HG03066 (cell line): Measurements from ENCODE around the gene CGREF1.
"Not testable (repeated sequence)": the region's sequence is repeated elsewhere in the genome, so short reads cannot be mapped to it uniquely, and the experiment has no call there.

ENCODE experiments used
- ATAC-seq: cut with Tn5 transposase; IDR thresholded peaks from one replicate; pipeline ENCODE4 v1.9.1; 2021; ENCODE audit warnings: low read depth; ENCODE audit not compliant: unreplicated experiment

Gene CGREF1

DNA sequence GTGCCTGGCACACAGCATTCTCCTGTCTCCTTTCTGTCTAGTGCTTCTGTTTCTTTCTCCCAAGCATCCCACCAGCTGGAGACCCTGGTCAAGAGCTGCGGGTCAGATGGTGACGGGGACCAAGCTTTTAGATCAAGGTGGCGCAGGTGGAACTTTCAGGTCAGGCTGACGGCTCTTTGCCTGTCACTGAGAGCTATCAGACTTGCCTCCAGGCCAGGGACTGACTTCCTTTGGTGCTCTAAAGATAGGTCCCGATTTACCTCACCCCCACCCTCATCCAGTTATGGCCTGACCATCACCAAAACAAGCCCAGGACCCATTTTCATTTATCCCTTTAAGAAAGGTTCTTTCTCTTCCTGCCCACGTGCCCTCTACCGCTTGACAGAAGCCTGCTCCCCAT is 41.7 kb downstream of the CGREF1 start:
- no peak for ATAC-seq

DNA sequence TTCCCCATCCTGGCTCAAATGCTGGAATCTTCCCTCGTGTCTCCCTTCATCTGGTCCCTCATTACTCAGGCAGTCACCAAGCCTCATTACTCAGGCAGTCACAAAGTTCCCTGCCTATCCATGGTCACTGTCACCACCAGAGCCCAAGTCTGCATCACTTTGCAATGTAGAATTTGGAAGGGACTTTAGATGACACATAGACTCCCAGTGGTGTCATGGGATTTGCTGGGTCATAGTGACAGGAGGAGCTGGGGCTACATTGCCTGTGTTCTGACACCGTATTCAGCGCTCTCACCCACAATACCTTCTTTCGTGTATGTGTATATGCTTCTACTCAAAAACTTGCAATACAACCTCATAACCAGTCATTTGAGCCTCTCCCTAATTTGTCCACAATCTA is 42.6 kb downstream of the CGREF1 start:
- ATAC-seq = no peak

DNA sequence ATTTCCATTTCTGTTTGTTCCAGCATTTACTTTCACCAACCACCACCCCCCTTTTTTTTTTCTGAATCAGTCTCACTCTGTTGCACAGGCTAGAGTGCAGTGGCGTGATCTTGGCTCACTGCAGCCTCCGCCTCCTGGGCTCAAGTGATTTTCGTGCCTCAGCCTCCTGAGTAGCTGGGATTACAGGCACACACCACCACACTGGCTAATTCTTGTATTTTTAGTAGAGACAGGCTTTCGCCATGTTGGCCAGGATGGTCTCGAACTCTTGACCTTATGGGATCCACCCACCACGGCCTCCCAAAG is 43.4 kb downstream of the CGREF1 start:
- not testable (repeated sequence) for ATAC-seq

DNA sequence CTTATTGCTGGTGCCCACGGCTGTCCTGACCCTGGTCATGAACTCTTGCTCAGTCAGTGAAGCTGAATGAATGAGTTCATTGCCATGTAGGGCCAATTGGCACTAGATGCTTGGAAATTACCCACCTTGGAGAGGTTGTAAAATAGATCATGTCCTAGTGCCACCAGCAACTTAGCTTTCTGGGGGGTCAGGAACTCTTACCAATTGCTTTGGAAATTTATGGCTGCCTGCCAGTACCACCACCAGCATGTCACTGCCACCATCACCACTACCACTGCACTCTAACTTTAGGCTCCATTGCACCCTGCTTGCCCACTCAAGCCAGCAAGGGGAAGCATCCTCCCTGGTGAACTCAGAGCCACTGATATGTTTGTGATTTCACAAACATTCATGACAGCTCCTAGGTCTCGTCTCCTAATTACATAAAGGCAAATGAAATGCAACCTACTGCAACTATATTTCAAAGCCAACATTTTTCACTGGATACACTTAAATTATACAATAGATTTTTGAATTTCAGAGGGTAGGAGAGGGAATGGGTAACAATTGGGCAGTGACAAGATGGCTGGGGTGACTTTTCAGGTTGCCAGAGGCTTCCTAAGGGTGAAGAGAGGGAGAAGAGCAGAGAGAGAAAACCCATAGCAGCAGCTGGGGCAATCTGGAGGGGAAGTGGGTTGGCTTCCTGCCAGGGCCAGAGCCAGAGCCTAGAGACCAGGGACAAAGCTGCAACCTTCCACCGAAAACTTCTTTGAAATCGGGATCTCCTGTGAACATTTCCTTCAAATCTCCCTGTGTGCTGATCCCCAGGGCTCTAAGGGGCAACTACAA is 44.0 kb downstream of the CGREF1 start:
- no peak for ATAC-seq

DNA sequence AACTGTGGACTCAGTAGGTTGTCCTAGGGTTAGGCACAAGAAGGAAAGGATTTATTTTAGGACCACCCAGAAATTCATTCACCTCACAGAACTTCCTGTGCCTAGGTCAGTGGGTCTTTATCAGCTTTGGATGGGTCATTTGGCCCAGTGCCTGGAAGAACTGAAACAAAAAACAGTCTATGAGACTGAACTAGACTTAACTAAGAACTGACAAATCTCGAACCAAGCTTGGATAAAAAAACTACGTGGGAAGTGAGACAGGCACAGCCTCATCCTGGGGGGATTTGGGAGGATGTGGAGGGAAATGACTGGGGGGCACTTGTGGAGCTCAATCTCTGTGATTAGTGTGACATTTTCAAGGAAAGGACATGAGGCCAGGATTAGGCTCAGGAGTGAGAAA is 45.1 kb downstream of the CGREF1 start:
- ATAC-seq = no peak

DNA sequence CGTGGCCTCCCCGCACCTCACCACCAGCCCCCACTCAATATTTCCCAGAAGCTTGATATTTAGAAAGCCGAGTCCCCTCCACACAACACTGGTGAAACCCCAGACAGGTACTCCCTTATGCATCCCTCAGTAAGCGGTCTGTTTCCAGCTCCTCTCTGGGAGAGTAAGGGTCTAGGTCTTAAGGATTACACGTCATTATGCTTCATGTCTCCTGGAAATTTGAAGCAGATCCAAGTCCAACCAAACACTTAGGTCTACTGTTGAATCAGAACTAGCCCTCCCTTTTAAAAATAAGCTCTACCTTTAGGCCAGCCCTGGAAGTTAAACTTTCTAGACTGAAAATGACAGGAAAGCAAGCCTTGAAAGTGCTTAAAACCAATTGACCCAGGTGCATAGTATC is 46.0 kb downstream of the CGREF1 start:
- no peak for ATAC-seq

DNA sequence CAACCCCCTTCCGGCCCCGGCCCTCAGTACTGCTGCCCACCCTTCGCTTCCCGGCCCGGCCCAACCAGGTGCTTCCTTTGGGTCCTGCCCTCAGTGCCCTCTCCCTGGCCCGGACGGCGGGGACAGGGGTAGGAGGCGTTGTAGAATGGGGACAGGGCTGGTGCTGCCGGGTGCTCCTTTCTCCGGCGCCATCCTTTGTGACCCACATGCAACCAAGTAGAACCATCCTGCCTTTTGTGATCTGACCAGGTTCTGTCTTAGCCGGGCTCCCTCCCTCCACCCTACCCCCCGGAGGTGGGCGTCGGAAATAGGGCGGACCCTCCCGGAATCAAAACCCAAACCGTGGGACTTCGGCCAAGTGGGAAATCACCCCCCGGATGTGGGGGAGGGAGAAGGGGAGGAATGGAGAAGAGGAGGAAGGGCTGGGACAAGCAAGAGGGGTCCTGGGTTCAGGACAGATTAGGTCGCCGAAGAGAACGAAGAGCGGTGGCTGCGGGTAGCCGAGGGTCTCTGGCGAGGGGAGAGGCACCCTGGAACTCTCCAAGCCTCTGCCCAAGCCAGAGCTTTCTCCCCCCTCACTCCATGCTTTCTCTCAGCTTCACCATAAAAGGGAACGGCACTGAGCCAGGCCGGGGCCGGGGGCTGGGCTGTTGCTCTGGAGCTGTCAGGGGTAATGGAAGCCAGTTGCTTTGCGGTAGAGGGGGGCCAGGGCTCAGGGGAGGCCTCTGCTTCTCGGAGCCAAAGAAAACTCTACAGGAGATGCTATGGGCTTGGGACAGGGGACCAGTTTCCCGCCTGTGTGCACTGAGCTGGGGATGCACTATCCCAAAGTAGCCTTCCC is 46.7 kb downstream of the CGREF1 start:
- ATAC-seq = peak; percentile 31

DNA sequence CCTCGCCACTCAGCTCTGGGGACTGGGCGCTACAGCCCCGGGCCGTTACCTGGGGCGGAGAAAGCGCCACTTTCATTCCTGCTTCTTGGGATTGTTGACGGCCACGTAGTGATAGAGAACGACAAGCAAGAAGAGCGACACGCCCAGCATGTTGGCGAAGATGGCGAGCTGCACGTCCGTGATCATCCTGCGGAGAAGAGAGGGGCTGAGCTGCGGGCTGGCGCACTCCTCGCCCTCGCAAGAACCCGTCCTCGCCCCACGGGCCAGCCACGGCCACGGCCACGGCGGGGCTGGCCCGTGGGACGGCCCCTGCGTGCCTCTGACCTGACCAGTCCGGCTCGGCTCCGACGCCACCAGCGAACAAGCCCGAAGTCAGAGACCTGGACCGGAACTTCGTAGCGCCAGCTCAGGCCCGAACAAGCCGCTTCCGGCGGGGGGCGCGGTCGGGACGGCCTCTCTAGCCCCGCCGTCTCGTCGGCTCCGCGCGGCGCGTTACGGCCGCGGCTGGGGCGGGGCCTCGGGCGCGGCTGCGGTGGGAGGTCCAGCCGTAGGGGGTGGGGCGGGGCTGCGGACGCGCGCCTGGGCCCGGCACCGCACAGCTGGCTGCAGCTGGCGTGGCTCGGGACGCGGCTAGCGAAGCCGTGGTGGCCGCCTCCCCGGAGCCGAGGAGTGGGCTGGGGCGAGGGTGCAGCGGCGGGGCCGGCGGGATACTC is 47.5 kb downstream of the CGREF1 start, which contains the start of gene OST4:
Gene OST4, minus strand, starts transcription at position 378 of the 713 bp plus-strand sequence.
- peak; percentile 75 for ATAC-seq

DNA sequence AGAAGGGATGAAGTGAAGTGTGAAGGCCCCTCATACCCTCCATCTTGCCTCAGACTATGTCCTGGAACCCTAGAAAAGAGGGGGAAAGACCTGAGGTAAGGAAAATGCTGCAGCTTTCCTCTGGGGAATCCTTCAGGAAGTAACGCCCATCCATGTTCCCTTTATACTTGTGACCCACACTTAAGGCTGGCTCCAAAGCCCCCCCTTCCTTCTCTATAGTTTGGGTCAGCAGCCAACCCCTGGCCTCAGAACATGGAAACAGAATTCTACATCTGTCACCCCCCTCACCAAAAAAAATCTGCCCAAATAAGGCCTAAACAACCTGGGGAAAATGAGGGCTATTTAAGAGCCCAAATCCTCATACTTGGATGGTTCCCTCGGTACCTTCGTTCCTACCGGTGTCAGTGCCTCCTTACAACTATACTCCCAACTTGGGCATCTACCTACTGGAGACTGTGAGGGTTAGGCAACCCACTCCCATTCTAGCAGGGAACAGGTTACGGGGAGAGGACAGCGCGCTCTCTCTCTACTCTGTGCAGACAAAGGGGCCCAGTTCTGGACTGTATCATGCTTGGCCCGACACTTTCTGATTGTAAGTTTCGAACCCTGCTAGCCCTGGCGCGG is 48.2 kb downstream of the CGREF1 start:
- ATAC-seq = no peak

DNA sequence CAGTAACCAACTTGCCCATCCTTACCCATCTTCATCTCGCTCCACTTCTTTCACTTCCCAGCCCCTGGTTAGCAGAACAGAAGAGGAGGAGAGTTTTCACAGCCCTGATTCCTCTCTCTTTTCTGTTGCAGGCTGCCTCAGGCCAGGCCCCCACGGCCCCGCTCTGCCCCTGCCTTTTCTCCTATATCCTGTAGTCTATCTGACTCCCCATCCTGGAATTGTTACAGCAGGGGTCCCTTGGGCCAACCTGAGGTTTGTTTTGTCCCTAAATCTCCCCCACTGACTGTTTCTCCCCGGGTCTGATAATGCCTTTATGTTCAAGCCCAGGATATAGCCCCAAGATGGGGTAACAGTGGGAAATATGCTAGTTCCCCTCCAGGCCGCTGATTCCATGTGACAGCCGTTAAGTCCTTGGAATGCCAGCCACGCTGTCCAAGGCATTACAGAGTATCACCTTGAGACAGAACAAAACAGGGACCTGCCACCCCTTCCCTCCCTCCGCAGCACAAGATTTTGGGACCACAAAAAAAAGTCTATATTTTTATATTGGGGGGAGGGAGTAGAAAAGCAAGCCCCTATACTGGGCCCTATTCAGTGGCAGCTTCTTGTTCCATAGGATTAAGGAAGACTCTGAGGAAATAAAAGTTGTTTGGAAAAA is 48.8 kb downstream of the CGREF1 start:
- ATAC-seq = no peak

DNA sequence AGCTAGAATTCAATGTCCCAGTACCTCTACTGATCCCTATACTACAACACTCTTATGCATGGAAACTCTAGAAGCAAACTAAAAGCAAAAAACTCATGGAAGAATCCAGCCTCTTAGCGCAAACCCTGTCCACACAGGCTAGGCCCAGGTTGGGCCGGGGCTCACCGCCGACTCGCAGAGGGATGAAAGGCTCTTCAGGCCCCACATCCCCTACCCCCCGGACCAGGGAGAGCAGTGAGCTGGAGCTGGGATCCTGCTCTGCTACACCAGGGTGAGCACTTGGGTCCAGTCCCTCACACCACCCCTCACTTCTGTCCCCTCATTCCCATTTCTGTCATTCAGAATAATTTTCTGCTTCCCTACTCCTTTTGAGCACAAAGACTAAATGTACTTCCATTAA is 49.5 kb downstream of the CGREF1 start:
- no peak for ATAC-seq

DNA sequence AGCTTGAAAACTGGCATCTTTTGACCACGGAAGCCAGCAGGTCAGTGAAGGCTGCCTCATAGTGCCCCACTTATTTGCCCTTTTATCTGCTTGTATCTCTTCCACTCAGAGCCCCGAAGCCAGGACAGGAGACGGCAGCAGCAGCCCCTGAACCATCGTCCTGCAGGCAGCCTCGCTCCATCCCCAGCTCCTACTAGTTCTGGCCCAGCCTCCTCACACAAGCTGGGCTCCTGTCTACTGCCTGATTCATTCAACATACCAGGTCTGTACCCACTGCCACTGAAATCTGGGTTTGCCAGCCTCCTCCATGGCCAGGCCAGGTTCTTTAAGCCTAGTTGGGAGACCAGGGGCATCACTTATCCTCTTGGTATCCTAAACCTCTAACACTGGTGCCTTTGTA is 51.5 kb downstream of the CGREF1 start:
- ATAC-seq = no peak

DNA sequence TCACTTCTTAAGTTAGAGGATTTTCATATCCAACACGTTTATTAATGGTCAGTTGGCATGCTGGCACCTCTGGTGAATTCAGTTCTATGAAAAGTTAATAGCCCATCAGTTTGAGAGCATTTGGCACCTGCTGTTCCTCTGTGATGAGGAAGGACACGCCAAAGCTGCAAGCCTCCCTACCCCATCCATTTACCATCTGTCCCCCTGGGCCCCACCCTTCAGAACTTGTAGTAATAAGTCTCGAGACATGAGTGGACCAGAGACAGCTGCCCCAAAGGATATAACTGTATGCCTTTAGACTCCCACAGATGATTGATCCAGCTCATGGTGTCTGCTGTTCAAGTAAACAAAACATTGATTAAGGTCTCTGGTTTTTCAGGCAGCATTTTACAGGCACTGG is 53.8 kb downstream of the CGREF1 start:
- ATAC-seq = no peak

DNA sequence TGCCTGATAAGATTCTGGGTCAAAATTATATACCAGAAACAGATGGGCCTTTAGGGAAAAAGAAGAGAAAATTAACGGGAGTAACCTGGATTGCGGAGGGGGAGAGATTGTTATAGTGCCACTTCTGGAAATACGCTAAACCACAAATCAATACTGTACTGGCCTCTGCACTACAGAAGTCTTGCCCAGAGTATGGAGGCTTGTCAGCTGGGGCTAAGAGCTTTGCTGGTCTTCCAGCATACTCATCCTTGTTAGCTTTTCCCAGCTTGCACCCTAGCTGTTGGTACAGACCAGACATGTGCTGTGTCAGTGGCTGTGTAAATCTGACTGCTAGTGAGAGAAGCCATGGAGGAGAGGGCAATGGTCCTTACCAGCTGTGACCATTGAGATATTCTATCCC is 58.6 kb downstream of the CGREF1 start:
- ATAC-seq = no peak

DNA sequence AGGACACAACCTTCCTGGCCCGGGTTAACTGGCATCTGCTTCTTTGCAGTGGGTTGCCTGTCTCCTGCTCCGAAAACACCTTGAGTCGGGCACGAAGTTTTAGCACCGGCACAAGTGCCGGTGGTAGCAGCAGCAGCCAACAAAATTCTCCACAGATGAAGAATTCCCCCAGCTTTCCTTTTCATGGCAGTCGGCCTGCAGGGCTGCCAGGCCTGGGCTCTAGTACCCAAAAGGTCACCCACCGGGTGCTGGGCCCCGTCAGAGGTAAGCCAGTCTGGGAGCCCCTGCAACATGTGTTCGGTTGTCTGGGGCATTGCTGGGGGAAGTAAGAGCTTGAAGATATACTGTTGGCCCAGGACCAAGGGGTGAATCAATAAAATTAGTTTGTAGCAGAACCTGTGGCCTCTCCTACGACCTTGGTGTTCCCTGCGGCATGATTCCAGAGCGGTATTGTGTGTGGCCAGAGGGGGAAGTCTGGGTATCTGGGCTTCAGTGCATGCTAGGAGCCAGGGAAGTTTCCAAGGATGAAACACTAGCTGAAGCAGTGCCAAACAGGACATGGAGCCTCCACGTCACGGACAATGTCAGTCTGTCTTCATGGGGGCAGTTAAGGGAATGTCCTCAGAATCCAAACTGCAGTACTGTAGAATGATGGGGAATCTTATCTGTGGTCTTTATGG is 59.6 kb downstream of the CGREF1 start:
- no peak for ATAC-seq

DNA sequence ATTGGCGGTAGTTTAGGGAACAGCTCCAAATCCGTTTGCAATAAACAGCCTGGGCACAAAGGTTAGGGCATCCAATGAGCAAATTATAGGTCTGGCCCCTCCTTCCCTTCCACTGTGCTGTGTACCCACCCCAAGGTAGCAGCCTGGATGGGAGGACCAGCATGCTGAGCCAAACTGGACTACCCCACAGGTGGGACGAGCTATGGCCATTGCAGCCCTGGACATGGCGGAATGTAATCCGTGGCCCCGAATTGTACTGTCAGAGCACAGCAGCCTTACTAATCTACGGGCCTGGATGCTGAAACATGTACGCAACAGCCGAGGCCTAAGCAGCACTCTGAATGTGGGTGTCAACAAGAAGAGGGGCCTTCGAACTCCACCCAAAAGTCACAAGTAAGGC is 60.7 kb downstream of the CGREF1 start:
- ATAC-seq = no peak

DNA sequence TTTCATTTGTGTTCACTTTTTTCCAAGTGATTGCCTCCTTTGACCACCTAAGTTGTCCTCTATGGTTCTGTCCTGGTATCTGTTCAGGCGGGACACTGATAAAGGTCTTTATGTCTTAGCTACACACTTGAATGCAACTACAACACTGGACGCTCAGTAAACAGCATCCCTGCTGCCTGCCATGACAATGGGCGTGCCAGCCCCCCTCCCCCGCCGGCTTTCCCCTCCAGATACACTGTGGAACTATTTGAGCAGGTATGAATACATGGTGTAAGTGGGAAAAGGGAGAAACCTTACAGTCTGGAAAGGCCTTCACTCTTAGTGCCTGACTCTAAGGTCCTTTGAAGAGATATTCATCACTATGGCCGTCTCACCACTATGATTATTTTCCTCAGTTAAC is 61.7 kb downstream of the CGREF1 start:
- ATAC-seq = no peak

DNA sequence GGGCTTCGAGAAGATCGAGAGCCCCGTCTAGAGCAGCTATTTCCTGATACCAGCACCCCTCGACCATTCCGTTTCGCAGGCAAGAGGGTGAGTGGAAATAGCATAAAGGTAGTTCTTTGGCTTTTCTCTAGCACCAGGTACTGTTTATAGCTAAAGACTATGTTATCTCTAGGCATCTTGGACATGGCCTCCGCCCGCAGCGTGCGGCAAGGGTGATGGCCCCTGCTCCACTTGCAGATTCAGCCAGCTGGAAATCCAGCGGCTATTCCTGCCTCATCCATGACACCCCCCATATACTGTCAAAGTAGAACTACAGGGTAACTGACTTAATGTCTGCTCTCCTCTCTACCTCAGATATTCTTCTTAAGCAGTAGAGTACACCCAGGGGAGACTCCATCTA is 64.2 kb downstream of the CGREF1 start:
- no peak for ATAC-seq

DNA sequence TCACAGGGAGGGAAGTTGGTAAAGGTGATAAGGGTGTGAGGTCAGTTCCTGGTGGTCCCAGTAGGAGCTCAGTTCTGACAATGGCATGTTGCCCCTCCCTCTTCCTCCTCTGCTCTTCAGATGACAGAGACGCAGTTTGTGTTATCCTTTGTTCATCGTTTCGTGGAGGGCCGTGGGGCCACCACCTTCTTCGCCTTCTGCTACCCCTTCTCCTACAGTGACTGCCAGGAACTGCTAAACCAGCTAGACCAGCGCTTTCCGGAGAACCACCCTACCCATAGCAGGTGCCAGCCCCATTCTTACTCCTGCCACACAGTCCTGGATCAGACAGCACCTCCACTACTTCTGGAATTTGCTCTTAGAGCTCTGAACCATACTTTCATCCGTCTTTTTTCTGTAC is 65.2 kb downstream of the CGREF1 start:
- ATAC-seq = no peak

DNA sequence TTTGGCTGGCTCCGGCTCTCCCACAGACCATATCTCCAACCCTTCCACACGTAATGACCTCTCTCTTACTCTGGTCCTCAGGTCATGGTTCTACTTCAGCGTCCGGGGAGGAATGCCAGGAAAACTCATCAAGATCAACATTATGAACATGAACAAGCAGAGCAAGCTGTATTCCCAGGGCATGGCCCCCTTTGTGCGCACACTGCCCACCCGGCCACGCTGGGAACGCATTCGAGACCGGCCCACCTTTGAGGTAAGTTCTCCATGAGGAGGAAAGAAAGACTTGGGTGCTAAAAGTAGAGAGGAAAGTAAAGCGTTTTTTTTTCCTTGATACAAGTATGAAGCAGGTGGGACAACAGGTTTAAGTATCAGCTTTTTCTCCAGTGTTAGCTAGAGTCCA is 65.6 kb downstream of the CGREF1 start:
- ATAC-seq = no peak
